Stimulated activated CD8-positive, alpha-beta memory T cell treated with anti-CD3 and anti-CD28 coated beads, Interleukin-4, amount 100 ng/mL, for 48 hours (primary cell): ENCODE results near the gene GLOD5.
"Not testable (repeated sequence)": the region's sequence is repeated elsewhere in the genome, so short reads cannot be mapped to it uniquely, and the experiment has no call there.

Experiments used
- DNase-seq: peaks from one replicate; pipeline ENCODE4 v3.0.0-alpha.2; 2020

The GLOD5 gene

DNA sequence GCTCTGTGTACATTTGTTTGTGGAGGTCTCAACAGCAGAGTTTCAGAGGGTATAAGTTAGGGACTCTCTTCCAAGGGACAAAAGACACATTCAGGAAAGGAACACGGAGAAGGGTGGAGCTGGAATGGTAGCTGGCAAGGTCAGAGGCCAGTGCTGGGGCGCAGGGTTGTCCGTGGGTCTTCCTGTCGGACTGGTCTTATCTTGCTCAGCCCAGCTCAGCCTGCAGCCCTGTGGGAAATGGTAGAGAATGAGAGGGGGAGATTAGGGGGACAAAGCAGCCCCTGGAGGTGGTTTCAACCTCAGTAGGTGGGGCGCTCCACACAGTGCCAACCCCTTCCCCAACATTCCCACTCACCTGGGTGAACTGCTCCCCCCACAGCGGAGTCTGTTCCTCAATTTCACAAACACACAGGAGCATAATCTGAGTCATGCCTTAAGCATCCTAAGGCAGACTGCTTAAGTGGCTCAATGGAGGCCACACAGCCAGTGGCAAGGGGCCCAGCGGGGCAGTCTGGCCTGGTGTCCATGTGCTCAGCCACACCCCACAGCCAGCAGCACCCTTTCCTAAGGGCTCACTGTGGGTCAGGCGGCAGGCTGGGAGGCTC lies 33.5 kb downstream of the GLOD5 start:
- no peak for DNase-seq

GRCh38 chrX:48798318-48798717 lies 36.8 kb downstream of the GLOD5 start:
- no peak for DNase-seq

- peak; percentile 24 for DNase-seq
Measured at GRCh38 chrX:48800574-48801279, 39.2 kb downstream of the GLOD5 start.

DNA sequence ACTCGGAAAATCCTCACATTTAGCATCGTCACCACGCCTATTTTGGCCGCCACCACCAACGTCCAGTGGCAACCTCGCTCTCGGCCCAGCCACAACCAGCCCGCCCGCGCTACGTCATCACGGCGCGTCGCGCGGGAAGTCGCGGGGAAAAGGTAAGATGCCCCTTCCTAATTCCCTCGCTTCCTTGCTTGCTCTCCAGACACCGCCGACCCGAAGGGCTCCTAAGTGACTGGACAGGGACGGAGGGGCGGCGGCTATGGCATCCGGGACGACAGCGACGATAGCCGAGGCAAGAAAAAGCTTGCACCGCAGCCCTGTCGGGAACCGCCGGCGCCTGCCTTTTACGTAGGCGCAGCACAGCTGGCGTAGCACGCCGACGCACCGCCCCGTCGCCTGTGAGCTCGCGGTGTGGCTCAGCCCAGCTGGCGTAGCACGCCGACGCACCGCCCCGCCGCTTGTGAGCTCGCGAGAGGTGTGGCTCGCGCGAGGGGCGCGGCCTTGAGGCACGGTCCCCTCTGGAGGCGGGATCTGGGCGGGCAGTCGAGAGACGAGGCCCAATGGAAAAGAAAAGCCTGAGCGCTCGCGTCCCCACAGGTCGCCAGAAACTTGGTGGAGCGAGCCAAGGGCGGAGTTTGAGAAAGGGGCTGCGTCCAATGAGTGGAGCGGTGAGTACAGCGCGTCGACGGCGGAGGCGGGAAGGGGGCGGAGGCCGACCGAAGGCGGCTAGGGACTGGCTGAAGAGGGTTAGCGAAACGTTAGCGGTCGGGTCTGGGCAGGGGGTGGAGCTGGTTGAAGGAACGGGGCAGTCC lies 39.9 kb downstream of the GLOD5 start, which contains the start of gene HDAC6:
Gene HDAC6 (plus strand): TSS at position 788 of the 809 bp plus-strand sequence. CDS start 626 bp downstream, outside the sequence.
- DNase-seq = peak; percentile 92

GRCh38 chrX:48802089-48802904 lies 40.8 kb downstream of the GLOD5 start:
- peak; percentile 82 for DNase-seq

DNA sequence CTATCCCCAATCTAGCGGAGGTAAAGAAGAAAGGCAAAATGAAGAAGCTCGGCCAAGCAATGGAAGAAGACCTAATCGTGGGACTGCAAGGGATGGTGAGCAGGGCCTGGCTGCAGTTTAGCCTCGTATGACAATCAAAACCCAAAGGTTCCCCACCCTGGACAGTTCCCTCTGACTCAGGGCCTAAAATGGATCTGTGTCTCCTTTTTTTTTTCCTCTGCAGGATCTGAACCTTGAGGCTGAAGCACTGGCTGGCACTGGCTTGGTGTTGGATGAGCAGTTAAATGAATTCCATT lies 41.3 kb downstream of the GLOD5 start:
- DNase-seq = no peak

GRCh38 chrX:48806081-48806480 lies 44.5 kb downstream of the GLOD5 start:
- no peak for DNase-seq

GRCh38 chrX:48813644-48814043 lies 52.1 kb downstream of the GLOD5 start:
- no peak for DNase-seq

DNA sequence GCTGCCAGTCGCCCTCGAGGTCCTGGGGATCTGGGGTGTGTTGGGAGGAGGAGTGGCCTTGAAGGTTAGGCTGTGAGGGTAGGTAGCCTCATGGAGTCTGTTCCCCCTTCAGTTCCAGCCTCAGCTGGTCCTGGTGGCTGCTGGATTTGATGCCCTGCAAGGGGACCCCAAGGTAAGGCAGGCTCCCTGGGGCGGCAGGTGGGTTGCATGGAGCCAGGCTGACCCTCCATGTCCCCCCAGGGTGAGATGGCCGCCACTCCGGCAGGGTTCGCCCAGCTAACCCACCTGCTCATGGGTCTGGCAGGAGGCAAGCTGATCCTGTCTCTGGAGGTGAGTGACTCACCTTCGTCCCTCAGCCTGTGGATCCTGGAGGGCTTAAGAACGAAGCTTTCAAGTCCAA lies 53.2 kb downstream of the GLOD5 start:
- DNase-seq = no peak

DNA sequence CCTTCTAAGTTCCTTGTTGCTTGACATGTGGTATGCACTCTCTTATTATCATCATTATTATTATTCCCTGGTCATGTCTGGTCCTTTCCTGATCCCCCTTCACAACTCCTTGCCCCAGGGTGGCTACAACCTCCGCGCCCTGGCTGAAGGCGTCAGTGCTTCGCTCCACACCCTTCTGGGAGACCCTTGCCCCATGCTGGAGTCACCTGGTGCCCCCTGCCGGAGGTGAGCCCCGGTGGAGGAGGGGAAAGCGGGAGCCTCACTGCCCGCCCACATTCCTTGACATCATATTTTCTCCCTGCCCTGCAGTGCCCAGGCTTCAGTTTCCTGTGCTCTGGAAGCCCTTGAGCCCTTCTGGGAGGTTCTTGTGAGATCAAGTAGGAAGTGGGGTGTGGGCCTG lies 53.7 kb downstream of the GLOD5 start:
- DNase-seq = no peak

- DNase-seq = no peak
Measured at GRCh38 chrX:48816014-48816810, 54.7 kb downstream of the GLOD5 start.

GRCh38 chrX:48818098-48818497 lies 56.6 kb downstream of the GLOD5 start:
- DNase-seq = no peak

- no peak for DNase-seq
Measured at GRCh38 chrX:48818866-48819265, 57.3 kb downstream of the GLOD5 start.

DNA sequence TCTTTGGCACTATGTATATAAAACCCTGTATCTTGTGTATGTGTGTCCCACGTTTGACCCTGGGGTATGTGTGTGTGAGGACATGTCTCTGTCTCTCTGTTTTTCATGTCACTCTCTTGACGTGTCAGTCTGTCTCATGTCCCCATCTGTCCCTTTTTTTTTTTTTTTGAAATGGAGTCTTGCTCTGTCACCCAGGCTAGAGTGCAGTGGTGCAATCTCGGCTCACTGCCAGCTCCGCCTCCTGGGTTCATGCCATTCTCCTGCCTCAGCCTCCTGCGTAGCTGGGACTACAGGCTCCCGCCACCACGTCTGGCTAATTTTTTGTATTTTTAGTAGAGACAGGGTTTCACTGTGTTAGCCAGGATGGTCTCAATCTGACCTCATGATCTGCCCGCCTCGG lies 57.8 kb downstream of the GLOD5 start:
- DNase-seq = not testable (repeated sequence)

- no peak for DNase-seq
Measured at GRCh38 chrX:48823053-48823452, 61.5 kb downstream of the GLOD5 start.
